WI38 (cell line): ENCODE results near the gene TMEM19.

Experiments used
- H3K4me3 ChIP-seq: 2 replicates; pipeline ENCODE4 v1.5.1; 2011; ENCODE audit warnings: low read depth, mild to moderate bottlenecking, control low read depth, low read length
- TF ChIP-seq, protein P1 (sequence below): IDR thresholded peaks from 2 replicates; pipeline ENCODE4 v1.5.1; 2012; ENCODE audit warnings: low read depth, mild to moderate bottlenecking, control low read depth, low read length

TMEM19 gene

DNA sequence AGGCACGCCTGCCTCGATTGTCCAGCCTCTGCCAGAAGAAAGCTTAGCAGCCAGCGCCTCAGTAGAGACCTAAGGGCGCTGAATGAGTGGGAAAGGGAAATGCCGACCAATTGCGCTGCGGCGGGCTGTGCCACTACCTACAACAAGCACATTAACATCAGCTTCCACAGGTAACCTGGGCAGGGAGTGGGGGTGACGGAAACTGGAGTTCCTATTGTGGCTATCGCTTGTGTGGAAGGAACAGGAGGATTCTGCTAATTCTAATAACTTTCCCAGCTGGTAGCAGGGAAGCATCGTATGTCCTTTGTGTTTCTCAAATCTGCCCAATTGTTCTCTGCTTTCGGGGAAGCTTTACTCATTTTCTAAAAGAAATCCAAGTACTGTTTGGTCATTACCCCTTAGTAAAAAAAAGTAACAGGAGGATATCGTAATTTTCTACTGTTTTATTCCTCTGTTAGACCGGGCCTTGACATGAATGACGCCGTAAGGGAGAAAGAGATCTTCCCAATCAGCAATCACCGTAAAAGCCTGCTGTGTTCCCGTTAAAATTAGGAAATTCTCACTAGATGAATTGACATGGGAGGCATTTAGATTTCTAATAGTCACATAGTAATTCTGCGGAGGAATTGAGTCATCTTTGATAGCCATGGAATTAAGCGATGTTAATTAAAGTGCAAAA is 21.3 kb upstream of the TMEM19 start:
- TF ChIP-seq, protein P1, sequence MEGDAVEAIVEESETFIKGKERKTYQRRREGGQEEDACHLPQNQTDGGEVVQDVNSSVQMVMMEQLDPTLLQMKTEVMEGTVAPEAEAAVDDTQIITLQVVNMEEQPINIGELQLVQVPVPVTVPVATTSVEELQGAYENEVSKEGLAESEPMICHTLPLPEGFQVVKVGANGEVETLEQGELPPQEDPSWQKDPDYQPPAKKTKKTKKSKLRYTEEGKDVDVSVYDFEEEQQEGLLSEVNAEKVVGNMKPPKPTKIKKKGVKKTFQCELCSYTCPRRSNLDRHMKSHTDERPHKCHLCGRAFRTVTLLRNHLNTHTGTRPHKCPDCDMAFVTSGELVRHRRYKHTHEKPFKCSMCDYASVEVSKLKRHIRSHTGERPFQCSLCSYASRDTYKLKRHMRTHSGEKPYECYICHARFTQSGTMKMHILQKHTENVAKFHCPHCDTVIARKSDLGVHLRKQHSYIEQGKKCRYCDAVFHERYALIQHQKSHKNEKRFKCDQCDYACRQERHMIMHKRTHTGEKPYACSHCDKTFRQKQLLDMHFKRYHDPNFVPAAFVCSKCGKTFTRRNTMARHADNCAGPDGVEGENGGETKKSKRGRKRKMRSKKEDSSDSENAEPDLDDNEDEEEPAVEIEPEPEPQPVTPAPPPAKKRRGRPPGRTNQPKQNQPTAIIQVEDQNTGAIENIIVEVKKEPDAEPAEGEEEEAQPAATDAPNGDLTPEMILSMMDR, result no peak
- H3K4me3 ChIP-seq, result peak overlapping the region; percentile 74

DNA sequence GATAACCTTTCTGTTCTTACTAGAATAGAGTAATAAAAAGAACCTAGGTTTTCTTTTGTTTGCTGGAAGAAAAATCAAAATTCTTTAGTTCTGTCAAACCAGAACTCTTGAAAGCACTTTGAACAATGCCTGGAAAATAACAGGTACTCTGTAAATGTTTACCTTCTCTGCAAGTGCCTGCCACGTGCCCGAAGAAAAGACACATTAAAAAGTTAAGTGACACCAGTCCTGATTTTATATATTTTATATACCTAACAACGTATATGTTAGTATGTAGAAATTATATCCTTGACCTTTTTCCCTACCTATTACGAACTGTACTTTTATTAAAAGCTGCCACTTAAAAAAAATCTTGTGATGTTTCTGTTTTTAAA is 20.8 kb upstream of the TMEM19 start:
- TF ChIP-seq, protein P1, result no peak
- H3K4me3 ChIP-seq, result peak overlapping the region; percentile 74

DNA sequence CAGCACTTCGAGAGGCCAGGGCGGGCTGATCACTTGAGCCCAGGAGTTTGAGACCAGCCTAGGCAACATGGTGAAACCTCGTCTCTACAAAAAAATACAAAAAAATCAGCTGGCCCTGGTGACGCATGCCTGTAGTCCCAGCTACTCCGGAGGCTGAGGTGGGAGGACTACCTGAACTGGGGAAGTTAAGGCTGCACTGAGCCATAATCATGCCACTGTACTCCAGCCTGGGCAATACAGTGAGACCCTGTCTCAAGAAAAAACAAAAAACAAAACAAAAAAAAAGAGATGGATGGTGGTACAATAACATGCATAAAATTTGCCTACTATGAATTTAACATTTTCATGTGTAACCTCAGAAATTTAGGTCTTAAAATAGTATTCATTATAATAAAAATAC is 19.6 kb upstream of the TMEM19 start:
- TF ChIP-seq, protein P1, result no peak
- H3K4me3 ChIP-seq, result no peak overlapping the region

DNA sequence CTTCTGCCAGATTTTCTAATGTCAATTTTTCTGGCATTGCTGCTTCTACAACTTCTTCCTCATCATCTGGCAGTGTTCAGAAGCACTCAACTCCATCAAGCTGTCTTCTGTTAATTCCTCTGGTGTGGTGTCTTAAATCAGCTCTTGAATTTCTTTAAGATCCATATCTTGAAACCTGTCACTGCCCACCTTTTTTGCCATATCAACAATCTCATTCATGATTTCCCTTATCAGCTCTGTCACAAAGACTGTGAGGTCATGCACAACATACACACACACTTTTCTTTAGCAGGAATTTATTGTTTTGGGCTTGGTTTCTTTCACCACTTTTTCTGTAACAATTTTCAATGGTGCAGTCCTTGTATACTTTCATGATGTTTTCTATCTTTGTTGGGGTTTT is 14.6 kb upstream of the TMEM19 start:
- TF ChIP-seq, protein P1, result no peak
- H3K4me3 ChIP-seq, result no peak overlapping the region

DNA sequence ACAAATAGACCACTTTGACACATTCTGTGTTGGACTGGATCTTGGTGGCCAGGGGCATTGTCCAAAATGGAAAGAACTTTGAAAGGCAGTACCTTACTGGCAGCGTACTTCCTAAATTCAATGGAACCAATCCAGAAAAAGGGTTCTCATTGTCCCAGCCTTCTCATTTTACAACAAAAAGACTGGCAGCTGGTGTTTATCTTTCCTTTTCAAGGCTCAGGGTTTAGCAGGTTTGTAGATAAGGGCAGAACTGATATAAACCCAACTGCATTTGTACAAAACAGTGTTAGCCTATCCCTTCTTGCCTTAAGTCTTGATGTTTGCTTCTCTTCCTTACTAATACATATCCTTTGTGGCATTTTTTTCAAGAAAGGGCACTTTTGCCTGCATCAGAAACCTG is 14.1 kb upstream of the TMEM19 start:
- H3K4me3 ChIP-seq, result no peak overlapping the region
- TF ChIP-seq, protein P1, result no peak

DNA sequence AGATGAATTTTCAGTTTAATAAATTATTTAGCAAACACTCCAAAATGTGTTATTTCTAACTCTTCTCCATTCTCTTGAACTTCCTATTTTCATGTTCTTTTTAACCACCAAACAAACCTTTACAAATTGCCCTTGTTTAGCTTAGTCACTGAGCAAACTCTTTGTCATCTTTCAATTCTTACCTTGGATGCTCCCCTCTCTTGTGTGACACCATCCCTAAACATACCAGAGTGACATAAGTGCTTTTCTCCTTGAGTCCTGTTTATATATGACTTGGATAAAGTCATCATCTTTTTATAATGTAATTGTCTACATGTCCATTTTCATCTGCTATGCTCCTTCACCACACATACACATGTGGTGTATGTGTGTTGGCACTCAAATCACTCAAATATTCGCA is 3.4 kb upstream of the TMEM19 start:
- TF ChIP-seq, protein P1, result no peak
- H3K4me3 ChIP-seq, result no peak overlapping the region

DNA sequence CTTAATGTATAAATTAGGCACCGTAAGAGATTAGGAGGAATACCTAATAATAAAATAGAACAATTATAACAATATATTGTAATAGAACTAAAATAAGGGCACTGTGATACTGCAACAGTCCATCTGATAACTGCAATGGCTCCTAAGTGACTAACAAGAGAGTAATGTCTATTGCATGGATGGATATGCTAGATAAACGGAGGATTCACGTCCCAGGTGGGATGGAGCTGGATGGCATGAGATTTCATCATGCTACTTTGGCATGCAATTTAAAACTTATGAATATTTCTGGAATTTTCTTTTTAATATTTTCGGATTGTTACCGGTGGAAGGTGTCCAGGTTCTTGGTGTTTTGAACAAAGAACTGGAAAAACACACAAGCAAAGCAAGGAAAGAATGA is 2.2 kb upstream of the TMEM19 start:
- no peak overlapping the region for H3K4me3 ChIP-seq
- TF ChIP-seq, protein P1, result no peak
